ENCODE data around the gene DCK.

The DCK gene

GRCh38 chr4:70954032-70954431 is 39.4 kb upstream of the DCK start:
- Mint-ChIP-seq H3K9me3 (peaks cover 10% of the 10 kb centered on the region), H3K27ac (no peak overlapping the region), H3K4me1 (peaks cover 6% of the 10 kb centered on the region), H3K27me3 (ENCODE audit: low read depth, poor library complexity) (no peaks in the 10 kb centered on the region), H3K4me3 (no peak overlapping the region), H3K36me3 (ENCODE audit: low read depth) (peaks cover 21% of the 10 kb centered on the region)
- no peak for DNase-seq
- no peak for TF ChIP-seq CTCF (IDR thresholded peaks at IDR 0.05)

GRCh38 chr4:70956549-70957210 is 36.8 kb upstream of the DCK start:
- TF ChIP-seq CTCF (IDR thresholded peaks at IDR 0.05), result no peak
- Mint-ChIP-seq H3K4me3 (no peak overlapping the region), H3K4me1 (peaks cover 6% of the 10 kb centered on the region), H3K27me3 (ENCODE audit: low read depth, poor library complexity) (no peaks in the 10 kb centered on the region), H3K36me3 (ENCODE audit: low read depth) (peaks cover 8% of the 10 kb centered on the region), H3K9me3 (no peaks in the 10 kb centered on the region), H3K27ac (peak overlapping the region; percentile 2)
- no peak for DNase-seq

- H3K36me3 Mint-ChIP-seq (ENCODE audit: low read depth), result peaks cover 23% of the 10 kb centered on the region
- H3K27me3 Mint-ChIP-seq (ENCODE audit: low read depth, poor library complexity), result no peaks in the 10 kb centered on the region
- H3K4me3 Mint-ChIP-seq, result no peak overlapping the region
- TF ChIP-seq CTCF (IDR thresholded peaks at IDR 0.05), result no peak
- H3K27ac Mint-ChIP-seq, result peak overlapping the region; percentile 72
- H3K4me1 Mint-ChIP-seq, result peaks cover 6% of the 10 kb centered on the region
- DNase-seq, result no peak
- H3K9me3 Mint-ChIP-seq, result no peaks in the 10 kb centered on the region
Observed at GRCh38 chr4:70958681-70959080, 34.8 kb upstream of the DCK start.

GRCh38 chr4:70969076-70969475 is 24.4 kb upstream of the DCK start:
- Mint-ChIP-seq H3K4me1 (no peaks in the 10 kb centered on the region), H3K27me3 (ENCODE audit: low read depth, poor library complexity) (no peaks in the 10 kb centered on the region), H3K36me3 (ENCODE audit: low read depth) (peaks cover 62% of the 10 kb centered on the region), H3K9me3 (no peaks in the 10 kb centered on the region), H3K4me3 (no peak overlapping the region), H3K27ac (peak overlapping the region; percentile 11)
- no peak for DNase-seq
- no peak for TF ChIP-seq CTCF (IDR thresholded peaks at IDR 0.05)

- no peak for TF ChIP-seq CTCF (IDR thresholded peaks at IDR 0.05)
- no peaks in the 10 kb centered on the region for H3K4me1 Mint-ChIP-seq
- peaks cover 60% of the 10 kb centered on the region for H3K36me3 Mint-ChIP-seq (ENCODE audit: low read depth)
- no peaks in the 10 kb centered on the region for H3K9me3 Mint-ChIP-seq
- no peaks in the 10 kb centered on the region for H3K27me3 Mint-ChIP-seq (ENCODE audit: low read depth, poor library complexity)
- no peak overlapping the region for H3K4me3 Mint-ChIP-seq
- no peak for DNase-seq
- H3K27ac Mint-ChIP-seq, result no peak overlapping the region
Observed at GRCh38 chr4:70976252-70976651, 17.2 kb upstream of the DCK start.

GRCh38 chr4:70979445-70980008 is 13.9 kb upstream of the DCK start:
- no peak for TF ChIP-seq CTCF (IDR thresholded peaks at IDR 0.05)
- no peak for DNase-seq
- no peak overlapping the region for H3K27ac Mint-ChIP-seq
- H3K4me3 Mint-ChIP-seq, result no peak overlapping the region
- H3K27me3 Mint-ChIP-seq (ENCODE audit: low read depth, poor library complexity), result no peaks in the 10 kb centered on the region
- no peaks in the 10 kb centered on the region for H3K4me1 Mint-ChIP-seq
- peaks cover 39% of the 10 kb centered on the region for H3K36me3 Mint-ChIP-seq (ENCODE audit: low read depth)
- H3K9me3 Mint-ChIP-seq, result no peaks in the 10 kb centered on the region

Measured in nephron progenitor cell (in vitro differentiated cells).